ENCODE results near the gene CDH4. TPM values are rescaled to one million over a fixed set of nuclear protein-coding genes. Genes with fewer than 3 reads are reported as not detected.

CDH4 gene
- total and polyA plus RNA-seq, 2 of the 4 experiments (the other 2 are of a cell fraction), result 1.6 to 3.5 TPM

DNA sequence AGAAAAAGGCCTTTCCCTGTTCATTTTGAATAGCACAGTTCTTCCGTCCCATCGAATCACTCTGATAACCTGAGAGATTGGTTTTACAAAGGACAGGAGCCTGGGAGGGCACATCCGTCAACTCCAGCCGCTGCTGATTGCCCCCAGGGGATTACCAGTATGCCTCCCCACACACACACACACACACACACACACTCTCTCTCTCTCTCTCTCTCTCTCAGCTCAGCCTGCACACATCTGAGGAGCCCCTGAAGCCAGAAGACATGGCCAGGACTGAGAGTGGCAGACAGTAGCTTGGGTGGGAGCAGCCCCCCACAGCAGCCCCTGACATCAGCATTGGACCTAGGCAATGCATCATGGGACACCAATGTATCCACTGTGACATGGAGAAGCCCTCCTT, 13.2 kb upstream of the CDH4 start:
- no peak overlapping the region for H3K23ac ChIP-seq (ENCODE audit: low read depth, low read length)
- H2BK20ac ChIP-seq (ENCODE audit: low read depth, low read length), result no peak overlapping the region
- H3K27ac ChIP-seq (ENCODE audit: insufficient read depth, low read length), result no peak overlapping the region
- CTCF ChIA-PET, result interaction anchor here (0.7 kb wide), 1 partner anchor 9 kb away, joined by 3 read pairs; no protein-coding TSS in a partner anchor
- no peak overlapping the region for H2AK5ac ChIP-seq (ENCODE audit: low read depth, low read length)
- DNase-seq (no peak), ATAC-seq (ENCODE audit: low read depth) (no peak)
- no peak overlapping the region for H2BK15ac ChIP-seq (ENCODE audit: low read depth, low read length)
- intact Hi-C loops (cut with micrococcal nuclease), result no loop called here
- H3K56ac ChIP-seq (ENCODE audit: extremely low read depth, insufficient read depth, low read length), result no peak overlapping the region
- no peaks in the 10 kb centered on the region for H3K36me3 ChIP-seq (ENCODE audit: control insufficient read depth, insufficient read depth, low read length)
- in situ Hi-C loops (cut with MboI; ENCODE audit: low sequenced_read_pairs), result loop anchor here (25.0 kb wide), 1 partner anchor 1177 kb away; no protein-coding TSS in a partner anchor
- no peak overlapping the region for H2BK120ac ChIP-seq (ENCODE audit: low read depth, low read length)
- H3K4me3 ChIP-seq (ENCODE audit: insufficient read depth, low read depth, low read length), result no peak overlapping the region
- H3K18ac ChIP-seq (ENCODE audit: low read depth, low read length), result no peak overlapping the region
- H3K4me1 ChIP-seq (ENCODE audit: control insufficient read depth, insufficient read depth, low read length), result no peaks in the 10 kb centered on the region
- H2BK5ac ChIP-seq (ENCODE audit: low read depth, low read length, poor library complexity, severe bottlenecking), result no peak overlapping the region
- peaks cover 20% of the 10 kb centered on the region for H3K27me3 ChIP-seq (ENCODE audit: control insufficient read depth, insufficient read depth, low read length)
- no TSS peak for BruUV-seq (replicated peaks)
- no peaks in the 10 kb centered on the region for H3K9me1 ChIP-seq (ENCODE audit: insufficient read depth, low read length)
- no peaks in the 10 kb centered on the region for H3K79me1 ChIP-seq (ENCODE audit: low read depth in 1 of 2, low read length in 2 of 2)
- no peak overlapping the region for H3K9ac ChIP-seq (ENCODE audit: low read depth, low read length)
- no peak overlapping the region for H4K8ac ChIP-seq (ENCODE audit: low read depth in 2 of 2, low read length in 2 of 2)
- H3K9me3 ChIP-seq (ENCODE audit: control insufficient read depth, insufficient read depth, low read length), result peaks cover 11% of the 10 kb centered on the region
- H4K91ac ChIP-seq (ENCODE audit: insufficient read depth, low read depth, low read length), result no peak overlapping the region
- dilution Hi-C loops (cut with HindIII; ENCODE audit: low sequenced_read_pairs, unreplicated experiment), result no loop called here
- H3K4me2 ChIP-seq (ENCODE audit: low read depth, low read length), result no peak overlapping the region
- H3K4ac ChIP-seq (ENCODE audit: low read depth, low read length), result no peak overlapping the region
- no peak overlapping the region for H2AK9ac ChIP-seq (replicated peaks; ENCODE audit: low read depth, low read length, poor library complexity)
- no peak overlapping the region for H3K14ac ChIP-seq (replicated peaks; ENCODE audit: low read depth, low read length)
- TF ChIP-seq, protein P1, sequence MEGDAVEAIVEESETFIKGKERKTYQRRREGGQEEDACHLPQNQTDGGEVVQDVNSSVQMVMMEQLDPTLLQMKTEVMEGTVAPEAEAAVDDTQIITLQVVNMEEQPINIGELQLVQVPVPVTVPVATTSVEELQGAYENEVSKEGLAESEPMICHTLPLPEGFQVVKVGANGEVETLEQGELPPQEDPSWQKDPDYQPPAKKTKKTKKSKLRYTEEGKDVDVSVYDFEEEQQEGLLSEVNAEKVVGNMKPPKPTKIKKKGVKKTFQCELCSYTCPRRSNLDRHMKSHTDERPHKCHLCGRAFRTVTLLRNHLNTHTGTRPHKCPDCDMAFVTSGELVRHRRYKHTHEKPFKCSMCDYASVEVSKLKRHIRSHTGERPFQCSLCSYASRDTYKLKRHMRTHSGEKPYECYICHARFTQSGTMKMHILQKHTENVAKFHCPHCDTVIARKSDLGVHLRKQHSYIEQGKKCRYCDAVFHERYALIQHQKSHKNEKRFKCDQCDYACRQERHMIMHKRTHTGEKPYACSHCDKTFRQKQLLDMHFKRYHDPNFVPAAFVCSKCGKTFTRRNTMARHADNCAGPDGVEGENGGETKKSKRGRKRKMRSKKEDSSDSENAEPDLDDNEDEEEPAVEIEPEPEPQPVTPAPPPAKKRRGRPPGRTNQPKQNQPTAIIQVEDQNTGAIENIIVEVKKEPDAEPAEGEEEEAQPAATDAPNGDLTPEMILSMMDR (conservative IDR thresholded peaks at IDR 0.05; ENCODE audit: low read depth, low read length), result no peak
- TF ChIP-seq MAFK (IDR thresholded peaks at IDR 0.05; ENCODE audit: low read depth, low read length) (no peak), MAZ (IDR thresholded peaks at IDR 0.05; ENCODE audit: borderline replicate concordance, low read depth, low read length) (no peak), FOS (IDR thresholded peaks at IDR 0.05; ENCODE audit: low read depth, low read length) (no peak), RFX5 (IDR thresholded peaks at IDR 0.05; ENCODE audit: low read depth, low read length) (no peak), RCOR1 (IDR thresholded peaks at IDR 0.05; ENCODE audit: insufficient replicate concordance, low read length) (no peak), POLR2A (IDR thresholded peaks at IDR 0.05; ENCODE audit: low read depth, low read length) (no peak), BHLHE40 (IDR thresholded peaks at IDR 0.05; ENCODE audit: low read depth, low read length) (no peak), SMC3 (IDR thresholded peaks at IDR 0.05; ENCODE audit: low read depth, low read length) (no peak), RAD21 (IDR thresholded peaks at IDR 0.05; ENCODE audit: low read length) (no peak), NFE2L2 (IDR thresholded peaks at IDR 0.05; ENCODE audit: low read depth, low read length) (no peak), CEBPB (IDR thresholded peaks at IDR 0.05; ENCODE audit: low read depth, low read length) (no peak), CHD1 (IDR thresholded peaks at IDR 0.05; ENCODE audit: low read depth, low read length) (no peak), MXI1 (IDR thresholded peaks at IDR 0.05; ENCODE audit: borderline replicate concordance, low read depth, low read length) (no peak)
- TF ChIP-seq, protein P2, sequence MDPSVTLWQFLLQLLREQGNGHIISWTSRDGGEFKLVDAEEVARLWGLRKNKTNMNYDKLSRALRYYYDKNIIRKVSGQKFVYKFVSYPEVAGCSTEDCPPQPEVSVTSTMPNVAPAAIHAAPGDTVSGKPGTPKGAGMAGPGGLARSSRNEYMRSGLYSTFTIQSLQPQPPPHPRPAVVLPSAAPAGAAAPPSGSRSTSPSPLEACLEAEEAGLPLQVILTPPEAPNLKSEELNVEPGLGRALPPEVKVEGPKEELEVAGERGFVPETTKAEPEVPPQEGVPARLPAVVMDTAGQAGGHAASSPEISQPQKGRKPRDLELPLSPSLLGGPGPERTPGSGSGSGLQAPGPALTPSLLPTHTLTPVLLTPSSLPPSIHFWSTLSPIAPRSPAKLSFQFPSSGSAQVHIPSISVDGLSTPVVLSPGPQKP (IDR thresholded peaks at IDR 0.05; ENCODE audit: borderline replicate concordance, low read depth, low read length), result no peak
- TF ChIP-seq, protein P3, sequence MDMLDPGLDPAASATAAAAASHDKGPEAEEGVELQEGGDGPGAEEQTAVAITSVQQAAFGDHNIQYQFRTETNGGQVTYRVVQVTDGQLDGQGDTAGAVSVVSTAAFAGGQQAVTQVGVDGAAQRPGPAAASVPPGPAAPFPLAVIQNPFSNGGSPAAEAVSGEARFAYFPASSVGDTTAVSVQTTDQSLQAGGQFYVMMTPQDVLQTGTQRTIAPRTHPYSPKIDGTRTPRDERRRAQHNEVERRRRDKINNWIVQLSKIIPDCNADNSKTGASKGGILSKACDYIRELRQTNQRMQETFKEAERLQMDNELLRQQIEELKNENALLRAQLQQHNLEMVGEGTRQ (IDR thresholded peaks at IDR 0.05; ENCODE audit: low read depth, low read length), result no peak
- H4K20me1 ChIP-seq (ENCODE audit: insufficient read depth, low read length), result no peaks in the 10 kb centered on the region
- no peak overlapping the region for H2AFZ ChIP-seq (replicated peaks; ENCODE audit: low read length, poor library complexity)
- POLR2A ChIA-PET (ENCODE audit: unreplicated experiment), result no interaction called here
- H4K5ac ChIP-seq (ENCODE audit: low read depth, low read length), result no peak overlapping the region
- WGBS, 2 experiments (ENCODE audit: extremely low coverage in 2 of 2, insufficient read length in 1 of 2), result 100% methylated on average over 1 of the region's 4 CpGs; no CpG with 5 or more reads in 1 of the 2 experiments

Measured in IMR-90 (cell line).